HepG2 (cell line): ENCODE data around the gene DSC2. TPM values are rescaled to one million over a fixed set of nuclear protein-coding genes. Genes with fewer than 3 reads are reported as not detected.
A peak's percentile ranks its signal among the peaks of the same experiment; 100 is the strongest.

Experiments used
- ARID2 ChIP-seq: sonication (generic); formaldehyde crosslinking; IDR thresholded peaks from 2 replicates; pipeline ENCODE4 v1.8.1; 2022; ENCODE audit warnings: mild to moderate bottlenecking, missing genetic modification reagents, borderline replicate concordance
- EP300 ChIP-seq, 3 experiments: sonication (generic) in 1 of 3; formaldehyde crosslinking in 1 of 3; IDR thresholded peaks; 2 replicates each; pipeline versions ENCODE4 v1.5.1 to v1.6.1; 2011 to 2020; ENCODE audit warnings: low read depth in 2 of 3, low read length in 2 of 3, borderline replicate concordance in 1 of 3, improper control_type of control experiment in 1 of 3, mild to moderate bottlenecking in 1 of 3, missing genetic modification reagents in 1 of 3, moderate library complexity in 1 of 3
- HNF4G ChIP-seq, 2 experiments: sonication (generic) in 1 of 2; formaldehyde crosslinking in 1 of 2; IDR thresholded peaks; 2 replicates each; pipeline versions ENCODE4 v1.4.0 to v1.6.1; 2011 to 2020; ENCODE audit warnings: borderline replicate concordance in 2 of 2, low read depth in 2 of 2, mild to moderate bottlenecking in 2 of 2, low read length in 1 of 2, missing genetic modification reagents in 1 of 2, moderate library complexity in 1 of 2
- ISX ChIP-seq: sonication (generic); formaldehyde crosslinking; conservative IDR thresholded peaks from 2 replicates; pipeline ENCODE4 v1.5.0; 2020; ENCODE audit warnings: missing genetic modification reagents
- MYC ChIP-seq: sonication (generic); formaldehyde crosslinking; IDR thresholded peaks from 2 replicates; pipeline ENCODE4 v1.9.0; 2021; ENCODE audit warnings: missing genetic modification reagents, borderline replicate concordance
- NCOA2 ChIP-seq: sonication (generic); formaldehyde crosslinking; IDR thresholded peaks from 2 replicates; pipeline ENCODE4 v1.8.0; 2022; ENCODE audit warnings: inconsistent platforms
- REPIN1 ChIP-seq: sonication (generic); formaldehyde crosslinking; IDR thresholded peaks from 2 replicates; pipeline ENCODE4 v1.8.0; 2022; ENCODE audit warnings: missing genetic modification reagents, low read depth, mild to moderate bottlenecking, borderline replicate concordance
- SPEN ChIP-seq: sonication (generic); formaldehyde crosslinking; IDR thresholded peaks from 2 replicates; pipeline ENCODE4 v1.5.1; 2020; ENCODE audit warnings: low read depth, mild to moderate bottlenecking, missing genetic modification reagents
- TGIF2 ChIP-seq: IDR thresholded peaks from 2 replicates; pipeline ENCODE4 v1.6.1; 2016; ENCODE audit warnings: control low read depth, missing compliant biosample characterization
- WIZ ChIP-seq: sonication (generic); formaldehyde crosslinking; IDR thresholded peaks from 2 replicates; pipeline ENCODE4 v1.5.1; 2020; ENCODE audit warnings: mild to moderate bottlenecking, missing genetic modification reagents
- YY1 ChIP-seq: IDR thresholded peaks from 2 replicates; pipeline ENCODE4 v1.6.1; 2011; ENCODE audit warnings: low read length, low read depth, moderate library complexity, mild to moderate bottlenecking; ENCODE audit not compliant: insufficient read depth, insufficient replicate concordance
- ZBTB34 ChIP-seq: sonication (generic); formaldehyde crosslinking; IDR thresholded peaks from 2 replicates; pipeline ENCODE4 v1.8.0; 2022; ENCODE audit warnings: mild to moderate bottlenecking, missing genetic modification reagents
- ZFX ChIP-seq: sonication (generic); formaldehyde crosslinking; IDR thresholded peaks from 2 replicates; pipeline ENCODE4 v1.4.0; 2020; ENCODE audit warnings: mild to moderate bottlenecking, low read depth, missing genetic modification reagents, moderate library complexity
- ZNF552 ChIP-seq: sonication (generic); formaldehyde crosslinking; IDR thresholded peaks from 2 replicates; pipeline ENCODE4 v1.9.0; 2022; ENCODE audit warnings: missing genetic modification reagents, mild to moderate bottlenecking, borderline replicate concordance
- ZNF75D ChIP-seq: sonication (generic); formaldehyde crosslinking; IDR thresholded peaks from 2 replicates; pipeline ENCODE4 v1.8.1; 2023; ENCODE audit warnings: missing genetic modification reagents, mild to moderate bottlenecking, borderline replicate concordance
- polyA plus RNA-seq, 8 experiments: library from polyadenylated mRNA; depleted of rRNA in 3 of 8; stranded (reverse) in 7 of 8; unstranded in 1 of 8; fragments of >200 nt; fragmentation: Illumina TruSeq in 4 of 8; extraction: Trizol in 4 of 8; gene quantifications; 2 replicates each; pipeline versions ENCODE4 v1.2.1 to v1.2.3, GENCODE V29; 2011 to 2016; ENCODE audit warnings: low read depth in 4 of 8, missing spikeins in 1 of 8, mixed read lengths in 1 of 8; ENCODE audit not compliant: insufficient read depth in 1 of 8
- total RNA-seq, 5 experiments: library from RNA; depleted of rRNA; stranded (reverse); fragments of >200 nt; fragmentation: Illumina TruSeq; extraction: Trizol; gene quantifications; 2 replicates each; pipeline ENCODE4 v1.2.3, GENCODE V29; 2016; ENCODE audit warnings: low read depth in 1 of 5

The DSC2 gene
- total and polyA plus RNA-seq, 2 of the 13 experiments (the other 11 are each of a cell fraction or from before 2014, with no cell fraction given) = 7.2 to 24.9 TPM

- TF ChIP-seq ZBTB34 (CRISPR knock-in tag) (no peak), TGIF2 (CRISPR knock-in tag) (peak; percentile 66; the same call in 1 of the 2 replicates), NCOA2 (CRISPR knock-in tag) (peak; percentile 14; the same call in 1 of the 2 replicates), YY1 (peak; percentile 15), ISX (no peak), ZNF552 (CRISPR knock-in tag) (no peak), ZFX (peak; percentile 85), REPIN1 (peak; percentile 75; the same call in 1 of the 2 replicates), HNF4G (IDR thresholded peaks at IDR 0.05; ENCODE audit: borderline replicate concordance, low read depth, low read length) (0 out of 2 replicates have a peak, but pooled peaks have one; percentile 16), HNF4G (CRISPR knock-in tag; IDR thresholded peaks at IDR 0.05; ENCODE audit: borderline replicate concordance, low read depth) (0 out of 2 replicates have a peak, but pooled peaks have one; percentile 62), EP300 (IDR thresholded peaks at IDR 0.05; ENCODE audit: low read depth in 2 of 2, low read length in 2 of 2) (no peak), EP300 (CRISPR knock-in tag; IDR thresholded peaks at IDR 0.05; ENCODE audit: borderline replicate concordance) (no peak), WIZ (CRISPR knock-in tag) (0 out of 2 replicates have a peak, but pooled peaks have one; percentile 22), MYC (CRISPR knock-in tag) (peak; percentile 37; the same call in 1 of the 2 replicates), ARID2 (CRISPR knock-in tag) (0 out of 2 replicates have a peak, but pooled peaks have one; percentile 10), ZNF75D (no peak), SPEN (no peak; the same call in 1 of the 2 replicates)
These were observed at the start of gene DSC2 (continued) for GRCh38 chr18:31102025-31102684.
